ENCODE data around the gene GGA1.

The GGA1 gene

GRCh38 chr22:37629928-37630327, 21.3 kb downstream of the GGA1 start:
- POLR2A ChIA-PET: interaction anchor here (2.1 to 4.7 kb wide), 2 partner anchors 46 to 51 kb away, joined by 6 to 18 read pairs; partner anchors contain the start of gene LGALS1
- DNase-seq (ENCODE audit: low read depth, low spot score): no peak
- no peak overlapping the region for H3K4me3 ChIP-seq (ENCODE audit: low read depth, low read length)
- TF ChIP-seq, protein P1, sequence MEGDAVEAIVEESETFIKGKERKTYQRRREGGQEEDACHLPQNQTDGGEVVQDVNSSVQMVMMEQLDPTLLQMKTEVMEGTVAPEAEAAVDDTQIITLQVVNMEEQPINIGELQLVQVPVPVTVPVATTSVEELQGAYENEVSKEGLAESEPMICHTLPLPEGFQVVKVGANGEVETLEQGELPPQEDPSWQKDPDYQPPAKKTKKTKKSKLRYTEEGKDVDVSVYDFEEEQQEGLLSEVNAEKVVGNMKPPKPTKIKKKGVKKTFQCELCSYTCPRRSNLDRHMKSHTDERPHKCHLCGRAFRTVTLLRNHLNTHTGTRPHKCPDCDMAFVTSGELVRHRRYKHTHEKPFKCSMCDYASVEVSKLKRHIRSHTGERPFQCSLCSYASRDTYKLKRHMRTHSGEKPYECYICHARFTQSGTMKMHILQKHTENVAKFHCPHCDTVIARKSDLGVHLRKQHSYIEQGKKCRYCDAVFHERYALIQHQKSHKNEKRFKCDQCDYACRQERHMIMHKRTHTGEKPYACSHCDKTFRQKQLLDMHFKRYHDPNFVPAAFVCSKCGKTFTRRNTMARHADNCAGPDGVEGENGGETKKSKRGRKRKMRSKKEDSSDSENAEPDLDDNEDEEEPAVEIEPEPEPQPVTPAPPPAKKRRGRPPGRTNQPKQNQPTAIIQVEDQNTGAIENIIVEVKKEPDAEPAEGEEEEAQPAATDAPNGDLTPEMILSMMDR (IDR thresholded peaks at IDR 0.05; ENCODE audit: insufficient read depth, low read length, missing control alignments): no peak
- CTCF ChIA-PET: interaction anchor here (0.7 to 29.4 kb wide), 5 partner anchors 6 to 91 kb away, joined by 3 to 454 read pairs (median 333); partner anchors contain the start of genes LGALS1, NOL12 and SH3BP1

DNA sequence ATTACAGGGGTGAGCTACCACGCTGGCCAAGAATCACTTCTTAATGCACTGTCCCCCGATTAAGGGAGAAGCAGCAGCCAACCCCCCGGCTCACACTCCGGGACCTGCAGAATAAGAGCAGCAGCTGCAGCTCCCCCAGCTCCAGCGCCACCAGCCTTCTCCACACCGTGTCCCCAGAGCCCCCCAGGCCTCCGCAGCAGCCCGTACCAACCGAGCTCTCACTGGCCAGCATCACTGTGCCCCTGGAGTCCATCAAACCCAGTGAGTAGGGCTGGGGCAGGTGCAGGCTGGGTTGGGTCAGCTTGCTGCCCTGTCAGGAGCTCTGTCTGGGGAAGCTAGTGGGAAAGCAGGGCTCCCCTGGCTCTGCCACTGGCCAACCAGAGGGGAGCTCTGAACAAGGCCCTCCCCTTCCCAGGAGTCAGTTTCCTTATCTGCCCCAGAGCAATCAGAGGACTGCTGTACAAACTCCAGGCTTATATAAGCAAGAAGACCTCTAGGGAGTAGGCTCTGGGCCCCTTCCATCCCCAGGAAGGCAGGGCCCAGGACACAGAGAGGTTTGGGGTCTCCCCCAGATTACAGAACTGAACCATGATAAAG, 22.3 kb downstream of the GGA1 start:
- TF ChIP-seq, protein P1 (IDR thresholded peaks at IDR 0.05; ENCODE audit: insufficient read depth, low read length, missing control alignments): no peak
- no peak overlapping the region for H3K4me3 ChIP-seq (ENCODE audit: low read depth, low read length)
- ChIA-PET POLR2A (interaction anchor here (0.9 to 4.7 kb wide), 3 partner anchors 18 to 50 kb away, joined by 4 to 18 read pairs (median 6); partner anchors contain the start of gene LGALS1), CTCF (interaction anchor here (0.5 to 29.4 kb wide), 7 partner anchors 7 to 161 kb away, joined by 3 to 454 read pairs (median 5); partner anchors contain the start of genes LGALS1, NOL12 and SH3BP1)
- DNase-seq (ENCODE audit: low read depth, low spot score): no peak

- H3K4me3 ChIP-seq (ENCODE audit: low read depth, low read length): no peak overlapping the region
- TF ChIP-seq, protein P1 (IDR thresholded peaks at IDR 0.05; ENCODE audit: insufficient read depth, low read length, missing control alignments): no peak
- POLR2A ChIA-PET: interaction anchor here (0.6 to 4.7 kb wide), 4 partner anchors 18 to 50 kb away, joined by 3 to 18 read pairs (median 5); partner anchors contain the start of gene LGALS1
- no peak for DNase-seq (ENCODE audit: low read depth, low spot score)
- CTCF ChIA-PET: interaction anchor here (0.5 to 29.4 kb wide), 9 partner anchors 7 to 186 kb away, joined by 3 to 454 read pairs (median 5); partner anchors contain the start of genes LGALS1, NOL12, SH3BP1 and TRIOBP
Measured at GRCh38 chr22:37631448-37632173, 23.0 kb downstream of the GGA1 start.

DNA sequence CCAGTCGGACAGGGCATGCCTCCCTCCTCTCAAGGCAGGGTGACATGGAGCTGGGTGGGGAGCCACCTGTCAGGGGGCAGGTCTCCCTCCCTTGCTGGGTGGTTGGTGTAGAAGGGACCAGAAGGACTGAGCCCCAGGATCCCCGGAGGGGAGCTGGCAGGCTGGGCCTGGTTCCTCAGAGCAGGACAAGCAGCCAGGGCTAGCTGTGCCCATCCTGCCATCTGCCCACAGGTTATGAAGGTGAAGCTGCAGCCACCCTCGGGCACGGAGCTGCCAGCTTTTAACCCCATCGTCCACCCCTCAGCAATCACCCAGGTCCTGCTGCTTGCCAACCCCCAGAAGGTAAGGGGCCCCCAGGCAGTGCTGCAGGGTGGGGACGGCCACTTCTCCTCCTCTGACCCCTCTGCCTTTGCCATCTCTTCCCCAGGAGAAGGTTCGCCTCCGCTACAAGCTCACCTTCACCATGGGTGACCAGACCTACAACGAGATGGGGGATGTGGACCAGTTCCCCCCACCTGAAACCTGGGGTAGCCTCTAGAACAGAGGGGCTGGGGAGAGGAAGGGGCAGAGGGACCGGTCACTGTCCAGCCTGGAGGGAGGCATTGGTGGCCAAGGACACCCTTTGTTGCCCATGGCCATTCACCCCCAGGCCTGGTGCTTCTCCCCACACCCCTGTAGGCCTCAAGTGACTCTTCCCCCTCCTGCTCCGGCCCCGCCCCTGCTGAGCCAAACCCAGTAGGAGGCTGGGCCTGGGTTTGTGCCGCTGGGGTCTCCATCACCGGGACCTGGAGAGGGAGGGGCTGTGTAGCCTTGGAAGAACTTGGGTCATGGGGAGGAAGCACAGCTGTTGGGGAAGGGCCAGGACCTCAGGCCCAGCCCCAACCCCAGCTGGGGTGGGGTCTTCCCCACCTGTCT, 23.8 kb downstream of the GGA1 start:
- DNase-seq (ENCODE audit: low read depth, low spot score): no peak
- POLR2A ChIA-PET: interaction anchor here (0.6 to 4.7 kb wide), 6 partner anchors 11 to 49 kb away, joined by 3 to 28 read pairs (median 6); partner anchors contain the start of genes GGA1, LGALS1 and PDXP
- H3K4me3 ChIP-seq (ENCODE audit: low read depth, low read length): no peak overlapping the region
- TF ChIP-seq, protein P1 (IDR thresholded peaks at IDR 0.05; ENCODE audit: insufficient read depth, low read length, missing control alignments): no peak
- CTCF ChIA-PET: interaction anchor here (0.9 to 29.4 kb wide), 14 partner anchors 7 to 185 kb away, joined by 3 to 454 read pairs (median 5); partner anchors contain the start of genes LGALS1, NOL12, PDXP and SH3BP1

- TF ChIP-seq, protein P1 (IDR thresholded peaks at IDR 0.05; ENCODE audit: insufficient read depth, low read length, missing control alignments): no peak
- CTCF ChIA-PET: interaction anchor here (0.8 to 29.4 kb wide), 14 partner anchors 6 to 174 kb away, joined by 3 to 454 read pairs (median 5); partner anchors contain the start of genes LGALS1, NOL12, PDXP and SH3BP1
Measured at GRCh38 chr22:37633089-37633624, 24.5 kb downstream of the GGA1 start.

More at GRCh38 chr22:37633089-37633624, 24.5 kb downstream of the GGA1 start:
- no peak for DNase-seq (ENCODE audit: low read depth, low spot score)
- POLR2A ChIA-PET: interaction anchor here (1.2 to 4.7 kb wide), 6 partner anchors 10 to 48 kb away, joined by 4 to 28 read pairs (median 6); partner anchors contain the start of genes GGA1, LGALS1 and PDXP
- no peak overlapping the region for H3K4me3 ChIP-seq (ENCODE audit: low read depth, low read length)

All from AG04449 (cell line).